GM18499 (cell line): ENCODE results near the gene DHRS4L2.
"Not testable (repeated sequence)": the region's sequence is repeated elsewhere in the genome, so short reads cannot be mapped to it uniquely, and the experiment has no call there.

Experiments used
- ATAC-seq: cut with Tn5 transposase; IDR thresholded peaks from one replicate; pipeline ENCODE4 v1.9.1; 2021; ENCODE audit warnings: moderate number of reproducible peaks; ENCODE audit not compliant: insufficient read depth, unreplicated experiment

The DHRS4L2 gene

GRCh38 chr14:23988607-23989363 lies at the start of gene DHRS4L2:
Gene DHRS4L2, plus strand, starts transcription at chr14:23988929. Its CDS starts 19 bp downstream, at chr14:23988948.
- ATAC-seq, result peak; percentile 62

GRCh38 chr14:23939607-23940326 lies 49.0 kb upstream of the DHRS4L2 start:
- ATAC-seq, result no peak

- ATAC-seq, result no peak
Observed at GRCh38 chr14:23941230-23941629, 47.5 kb upstream of the DHRS4L2 start.

- ATAC-seq, result no peak
Observed at GRCh38 chr14:23941669-23942068, 47.1 kb upstream of the DHRS4L2 start.

DNA sequence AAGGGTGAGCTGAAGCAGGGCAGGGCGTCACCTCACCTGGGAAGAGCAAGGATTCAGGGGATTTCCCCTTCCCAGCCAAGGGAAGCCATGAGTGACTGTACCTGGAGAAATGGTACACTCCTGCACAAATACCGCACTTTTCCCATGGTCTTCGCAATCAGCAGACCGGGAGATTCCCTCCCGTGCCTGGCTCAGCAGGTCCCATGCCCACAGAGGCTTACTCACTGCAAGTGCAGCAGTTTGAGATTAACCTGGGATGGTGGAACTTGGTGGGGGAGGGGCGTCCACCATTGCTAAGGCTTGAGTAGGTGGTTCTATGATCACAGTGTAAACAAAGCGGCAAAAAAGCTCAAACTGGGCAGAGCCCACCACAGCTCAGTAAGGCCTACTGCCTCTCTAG lies 46.1 kb upstream of the DHRS4L2 start:
- ATAC-seq, result no peak

- ATAC-seq, result not testable (repeated sequence)
Observed at GRCh38 chr14:23949069-23949468, 39.7 kb upstream of the DHRS4L2 start.

GRCh38 chr14:23950411-23951135 lies 38.2 kb upstream of the DHRS4L2 start:
- no peak for ATAC-seq

- not testable (repeated sequence) for ATAC-seq
Observed at GRCh38 chr14:23951136-23951466, 37.6 kb upstream of the DHRS4L2 start.

GRCh38 chr14:23951590-23952201 lies 37.0 kb upstream of the DHRS4L2 start:
- ATAC-seq, result no peak

DNA sequence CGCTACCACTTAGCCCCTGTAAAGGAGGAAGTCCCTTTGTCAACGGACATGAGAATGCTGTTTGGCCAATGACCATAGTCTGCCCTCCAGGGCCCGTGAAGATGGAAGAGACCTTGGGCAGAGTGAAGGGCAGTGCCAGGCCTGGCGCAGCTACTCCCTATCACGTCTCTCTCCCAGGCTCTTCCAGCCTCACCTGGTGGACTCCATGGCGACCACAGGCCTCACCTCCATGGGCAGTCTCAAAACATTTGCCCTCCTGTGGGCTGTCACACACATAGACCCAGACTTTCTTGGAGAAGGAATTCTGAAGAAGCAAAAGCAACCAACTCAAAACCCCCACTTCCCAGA lies 35.6 kb upstream of the DHRS4L2 start:
- ATAC-seq, result not testable (repeated sequence)

- peak; percentile 41 for ATAC-seq
Observed at GRCh38 chr14:23953464-23954278, 35.1 kb upstream of the DHRS4L2 start, which contains the start of gene DHRS4. Gene DHRS4, plus strand, starts transcription at chr14:23953770. Its CDS starts 19 bp downstream, at chr14:23953789.

- not testable (repeated sequence) for ATAC-seq
Observed at GRCh38 chr14:23954279-23954614, 34.5 kb upstream of the DHRS4L2 start.

- ATAC-seq, result not testable (repeated sequence)
Observed at GRCh38 chr14:23954965-23955364, 33.8 kb upstream of the DHRS4L2 start.

DNA sequence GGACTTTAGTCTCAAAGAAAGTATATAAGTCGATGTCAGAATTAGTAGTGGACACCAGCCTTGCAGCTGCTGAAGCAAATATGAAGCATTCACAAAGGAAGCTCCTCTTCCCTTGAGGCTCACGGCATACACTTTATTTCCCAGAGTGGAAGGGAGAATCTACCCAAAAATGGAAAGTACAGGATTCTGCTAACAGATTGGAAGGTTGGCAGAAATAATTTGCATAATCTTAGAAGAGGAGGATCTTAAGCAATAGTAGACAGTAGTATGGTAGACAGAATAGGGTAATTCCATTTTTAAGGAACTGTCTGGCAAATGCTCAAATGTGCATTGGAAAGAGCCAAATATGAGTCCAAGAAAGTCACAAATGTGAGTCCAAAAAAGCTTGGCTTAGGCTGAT lies 32.9 kb upstream of the DHRS4L2 start:
- ATAC-seq, result not testable (repeated sequence)

DNA sequence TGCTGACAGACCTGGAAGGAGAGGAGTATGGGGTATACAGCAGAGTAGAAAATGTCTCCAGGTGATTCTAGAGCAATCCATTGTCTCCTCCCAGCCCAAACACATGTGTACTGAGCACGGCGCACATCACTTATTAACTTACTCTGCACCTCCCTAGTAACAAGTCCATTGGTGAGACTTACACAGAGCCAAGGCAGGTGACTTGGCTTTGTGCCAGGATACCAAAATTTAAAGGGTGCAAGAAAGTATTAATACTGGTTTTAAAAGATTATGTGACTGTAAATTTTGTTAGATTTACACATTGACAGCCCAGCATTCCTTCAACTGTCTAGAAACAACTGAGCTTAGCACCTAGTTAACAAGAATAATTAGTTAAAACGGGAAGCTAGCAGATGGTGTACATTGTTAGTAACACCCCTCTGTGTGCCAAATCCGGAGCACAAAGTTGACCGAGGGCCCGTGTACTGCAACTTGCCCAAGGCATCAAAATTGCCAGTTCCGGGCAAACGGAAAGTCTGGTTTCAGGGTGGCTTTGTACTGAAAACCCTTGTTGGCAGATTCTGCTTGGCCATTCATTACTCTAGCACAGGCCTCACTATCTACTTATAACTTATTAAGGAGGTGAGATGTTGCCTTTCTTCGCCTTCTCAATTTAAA lies 30.7 kb upstream of the DHRS4L2 start:
- ATAC-seq, result not testable (repeated sequence)

DNA sequence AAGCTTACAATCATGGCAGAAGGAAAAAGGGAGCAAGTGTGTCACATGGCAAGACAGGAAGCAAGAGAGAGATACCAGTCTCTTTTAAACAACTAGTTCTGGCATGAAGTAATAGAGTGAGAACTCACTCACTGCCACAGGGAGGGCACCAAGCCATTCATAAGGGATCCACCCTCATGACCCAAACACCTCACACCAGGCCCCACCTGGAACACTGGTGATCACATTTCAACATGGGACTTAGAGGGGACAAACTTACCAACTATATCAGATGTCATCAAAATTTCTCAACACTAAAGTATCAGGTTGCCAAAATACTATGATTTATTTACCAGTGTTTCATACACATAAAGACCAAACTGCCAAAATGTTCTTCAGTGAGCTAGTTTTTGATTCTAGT lies 27.8 kb upstream of the DHRS4L2 start:
- ATAC-seq, result not testable (repeated sequence)

- ATAC-seq, result not testable (repeated sequence)
Observed at GRCh38 chr14:23961704-23962103, 27.0 kb upstream of the DHRS4L2 start.

DNA sequence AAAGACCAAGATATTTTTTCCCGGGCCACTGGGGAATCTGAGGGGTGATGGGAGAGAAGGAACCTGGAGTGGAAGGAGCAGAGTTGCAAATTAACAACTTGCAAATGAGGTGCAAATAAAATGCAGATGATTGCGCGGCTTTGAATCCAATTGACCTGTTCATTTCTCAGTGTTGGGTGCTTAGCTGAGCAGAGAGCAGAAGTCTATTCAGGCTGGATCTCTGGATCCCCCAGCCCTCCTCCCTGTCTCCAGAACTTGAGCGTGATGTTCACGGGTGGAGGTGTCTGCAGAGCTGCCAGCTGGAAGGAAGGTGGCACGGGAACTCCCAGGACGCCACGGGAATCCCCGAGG lies 19.6 kb upstream of the DHRS4L2 start:
- not testable (repeated sequence) for ATAC-seq

GRCh38 chr14:23969481-23970282 lies 19.0 kb upstream of the DHRS4L2 start:
- not testable (repeated sequence) for ATAC-seq
